HepG2 (cell line): Measurements from ENCODE around the gene LRP2.
"Not testable (repeated sequence)": the region's sequence is repeated elsewhere in the genome, so short reads cannot be mapped to it uniquely, and the experiment has no call there.

Experiments used
- CHD2 ChIP-seq: IDR thresholded peaks from 2 replicates; pipeline ENCODE4 v1.6.1; 2011; ENCODE audit warnings: low read depth, low read length, improper control_type of control experiment
- POLR2AphosphoS5 ChIP-seq: IDR thresholded peaks from 2 replicates; pipeline ENCODE4 v1.6.1; 2012; ENCODE audit warnings: low read depth, low read length
- SPEN ChIP-seq: sonication (generic); formaldehyde crosslinking; IDR thresholded peaks from 2 replicates; pipeline ENCODE4 v1.5.1; 2020; ENCODE audit warnings: low read depth, mild to moderate bottlenecking, missing genetic modification reagents
- ZBTB21 ChIP-seq: sonication (generic); formaldehyde crosslinking; IDR thresholded peaks from 2 replicates; pipeline ENCODE4 v1.4.0; 2020; ENCODE audit warnings: missing genetic modification reagents
- ZNF616 ChIP-seq: sonication (generic); formaldehyde crosslinking; IDR thresholded peaks from 2 replicates; pipeline ENCODE4 v1.5.0; 2020; ENCODE audit warnings: low read depth, mild to moderate bottlenecking, missing genetic modification reagents
- ZSCAN12 ChIP-seq: sonication (generic); formaldehyde crosslinking; IDR thresholded peaks from 2 replicates; pipeline ENCODE4 v1.9.0; 2021; ENCODE audit warnings: mild to moderate bottlenecking, missing genetic modification reagents
- TF ChIP-seq, protein P1 (sequence below): sonication (generic); formaldehyde crosslinking; IDR thresholded peaks from 2 replicates; pipeline ENCODE4 v1.8.1; 2022; ENCODE audit warnings: mild to moderate bottlenecking, missing genetic modification reagents
- TF ChIP-seq, protein P2 (sequence below): sonication (generic); formaldehyde crosslinking; IDR thresholded peaks from 2 replicates; pipeline ENCODE4 v1.5.0; 2020; ENCODE audit warnings: mild to moderate bottlenecking, missing genetic modification reagents, moderate library complexity
- TF ChIP-seq, protein P3 (sequence below): sonication (generic); formaldehyde crosslinking; IDR thresholded peaks from 2 replicates; pipeline ENCODE4 v1.5.1; 2020; ENCODE audit warnings: mild to moderate bottlenecking, missing genetic modification reagents, moderate library complexity
- TF ChIP-seq, protein P4 (sequence below): sonication (generic); formaldehyde crosslinking; IDR thresholded peaks from 2 replicates; pipeline ENCODE4 v1.4.0; 2020; ENCODE audit warnings: missing genetic modification reagents

DNA sequence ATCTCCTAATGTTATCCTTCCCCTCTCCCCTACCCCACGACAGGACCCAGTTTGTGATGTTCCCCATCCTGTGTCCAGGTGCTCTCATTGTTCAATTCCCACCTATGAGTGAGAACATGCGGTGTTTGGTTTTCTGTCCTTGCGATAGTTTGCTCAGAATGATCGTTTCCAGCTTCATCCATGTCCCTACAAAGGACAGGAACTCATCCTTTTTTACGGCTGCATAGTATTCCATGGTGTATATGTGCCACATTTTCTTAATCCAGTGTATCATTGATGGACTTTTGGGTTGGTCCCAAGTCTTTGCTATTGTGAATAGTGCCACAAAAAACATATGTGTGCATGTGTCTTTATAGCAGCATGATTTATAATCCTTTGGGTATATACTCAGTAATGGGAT lies 54.0 kb downstream of the LRP2 start:
- TF ChIP-seq ZBTB21; POLR2AphosphoS5; SPEN (CRISPR knock-in tag); ZSCAN12 (CRISPR knock-in tag); CHD2; ZNF616 (CRISPR knock-in tag): not testable (repeated sequence)
- TF ChIP-seq, protein P1, sequence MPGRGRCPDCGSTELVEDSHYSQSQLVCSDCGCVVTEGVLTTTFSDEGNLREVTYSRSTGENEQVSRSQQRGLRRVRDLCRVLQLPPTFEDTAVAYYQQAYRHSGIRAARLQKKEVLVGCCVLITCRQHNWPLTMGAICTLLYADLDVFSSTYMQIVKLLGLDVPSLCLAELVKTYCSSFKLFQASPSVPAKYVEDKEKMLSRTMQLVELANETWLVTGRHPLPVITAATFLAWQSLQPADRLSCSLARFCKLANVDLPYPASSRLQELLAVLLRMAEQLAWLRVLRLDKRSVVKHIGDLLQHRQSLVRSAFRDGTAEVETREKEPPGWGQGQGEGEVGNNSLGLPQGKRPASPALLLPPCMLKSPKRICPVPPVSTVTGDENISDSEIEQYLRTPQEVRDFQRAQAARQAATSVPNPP (CRISPR knock-in tag): not testable (repeated sequence)
- TF ChIP-seq, protein P2, sequence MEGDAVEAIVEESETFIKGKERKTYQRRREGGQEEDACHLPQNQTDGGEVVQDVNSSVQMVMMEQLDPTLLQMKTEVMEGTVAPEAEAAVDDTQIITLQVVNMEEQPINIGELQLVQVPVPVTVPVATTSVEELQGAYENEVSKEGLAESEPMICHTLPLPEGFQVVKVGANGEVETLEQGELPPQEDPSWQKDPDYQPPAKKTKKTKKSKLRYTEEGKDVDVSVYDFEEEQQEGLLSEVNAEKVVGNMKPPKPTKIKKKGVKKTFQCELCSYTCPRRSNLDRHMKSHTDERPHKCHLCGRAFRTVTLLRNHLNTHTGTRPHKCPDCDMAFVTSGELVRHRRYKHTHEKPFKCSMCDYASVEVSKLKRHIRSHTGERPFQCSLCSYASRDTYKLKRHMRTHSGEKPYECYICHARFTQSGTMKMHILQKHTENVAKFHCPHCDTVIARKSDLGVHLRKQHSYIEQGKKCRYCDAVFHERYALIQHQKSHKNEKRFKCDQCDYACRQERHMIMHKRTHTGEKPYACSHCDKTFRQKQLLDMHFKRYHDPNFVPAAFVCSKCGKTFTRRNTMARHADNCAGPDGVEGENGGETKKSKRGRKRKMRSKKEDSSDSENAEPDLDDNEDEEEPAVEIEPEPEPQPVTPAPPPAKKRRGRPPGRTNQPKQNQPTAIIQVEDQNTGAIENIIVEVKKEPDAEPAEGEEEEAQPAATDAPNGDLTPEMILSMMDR (CRISPR knock-in tag): not testable (repeated sequence)
- TF ChIP-seq, protein P3, sequence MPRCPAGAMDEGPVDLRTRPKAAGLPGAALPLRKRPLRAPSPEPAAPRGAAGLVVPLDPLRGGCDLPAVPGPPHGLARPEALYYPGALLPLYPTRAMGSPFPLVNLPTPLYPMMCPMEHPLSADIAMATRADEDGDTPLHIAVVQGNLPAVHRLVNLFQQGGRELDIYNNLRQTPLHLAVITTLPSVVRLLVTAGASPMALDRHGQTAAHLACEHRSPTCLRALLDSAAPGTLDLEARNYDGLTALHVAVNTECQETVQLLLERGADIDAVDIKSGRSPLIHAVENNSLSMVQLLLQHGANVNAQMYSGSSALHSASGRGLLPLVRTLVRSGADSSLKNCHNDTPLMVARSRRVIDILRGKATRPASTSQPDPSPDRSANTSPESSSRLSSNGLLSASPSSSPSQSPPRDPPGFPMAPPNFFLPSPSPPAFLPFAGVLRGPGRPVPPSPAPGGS (CRISPR knock-in tag): not testable (repeated sequence)
- TF ChIP-seq, protein P4, sequence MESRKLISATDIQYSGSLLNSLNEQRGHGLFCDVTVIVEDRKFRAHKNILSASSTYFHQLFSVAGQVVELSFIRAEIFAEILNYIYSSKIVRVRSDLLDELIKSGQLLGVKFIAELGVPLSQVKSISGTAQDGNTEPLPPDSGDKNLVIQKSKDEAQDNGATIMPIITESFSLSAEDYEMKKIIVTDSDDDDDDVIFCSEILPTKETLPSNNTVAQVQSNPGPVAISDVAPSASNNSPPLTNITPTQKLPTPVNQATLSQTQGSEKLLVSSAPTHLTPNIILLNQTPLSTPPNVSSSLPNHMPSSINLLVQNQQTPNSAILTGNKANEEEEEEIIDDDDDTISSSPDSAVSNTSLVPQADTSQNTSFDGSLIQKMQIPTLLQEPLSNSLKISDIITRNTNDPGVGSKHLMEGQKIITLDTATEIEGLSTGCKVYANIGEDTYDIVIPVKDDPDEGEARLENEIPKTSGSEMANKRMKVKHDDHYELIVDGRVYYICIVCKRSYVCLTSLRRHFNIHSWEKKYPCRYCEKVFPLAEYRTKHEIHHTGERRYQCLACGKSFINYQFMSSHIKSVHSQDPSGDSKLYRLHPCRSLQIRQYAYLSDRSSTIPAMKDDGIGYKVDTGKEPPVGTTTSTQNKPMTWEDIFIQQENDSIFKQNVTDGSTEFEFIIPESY (CRISPR knock-in tag): not testable (repeated sequence)
